Sigmoid colon (tissue), 7 donors: ENCODE measurements around the gene EIF4ENIF1. TPM values are rescaled to one million over a fixed set of nuclear protein-coding genes. Genes with fewer than 3 reads are reported as not detected.
"Not testable (repeated sequence)": the region's sequence is repeated elsewhere in the genome, so short reads cannot be mapped to it uniquely, and the experiment has no call there.

Source experiments
- DNase-seq: peaks from one replicate; pipeline ENCODE4 v3.0.0-alpha.2; 2019
- H3K27ac ChIP-seq, 4 donors: fragments of 200-600 bp; sonication (generic); one replicate each; pipeline ENCODE4 v1.5.1; 2016 to 2019; ENCODE audit warnings: mild to moderate bottlenecking in 1 of 4
- H3K27me3 ChIP-seq, 3 donors: fragments of 200-600 bp; sonication (generic); one replicate each; pipeline ENCODE4 v1.5.1; 2019; ENCODE audit warnings: mild to moderate bottlenecking in 1 of 3
- H3K36me3 ChIP-seq, 4 donors: fragments of 200-600 bp; sonication (generic); one replicate each; pipeline ENCODE4 v1.5.1; 2016 to 2019
- H3K4me1 ChIP-seq, 4 donors: fragments of 200-600 bp; sonication (generic); one replicate each; pipeline ENCODE4 v1.5.1; 2017 to 2019
- H3K4me3 ChIP-seq, 4 donors: fragments of 200-600 bp; sonication (generic); one replicate each; pipeline ENCODE4 v1.5.1; 2017 to 2019; ENCODE audit warnings: mild to moderate bottlenecking in 2 of 4, moderate library complexity in 1 of 4
- H3K9me3 ChIP-seq, 4 donors: fragments of 200-600 bp in 3 of 4; sonication (generic) in 3 of 4; one replicate each; pipeline versions ENCODE4 v1.5.1 to v1.6.1; 2013 to 2019
- CTCF ChIP-seq, 4 experiments: fragments of 450-650 bp in 3 of 4; fragments of 200-600 bp in 1 of 4; IDR thresholded peaks; one replicate each; pipeline ENCODE4 v1.5.1; 2016 to 2019; ENCODE audit warnings: antibody characterized with exemption in 4 of 4, mild to moderate bottlenecking in 3 of 4, moderate library complexity in 2 of 4
- EP300 ChIP-seq, 4 donors: sonication (generic); formaldehyde crosslinking; IDR thresholded peaks; one replicate each; pipeline ENCODE4 v1.6.1; 2017; ENCODE audit warnings: antibody characterized with exemption in 4 of 4
- POLR2A ChIP-seq, 2 donors: fragments of 450-650 bp; IDR thresholded peaks; one replicate each; pipeline ENCODE4 v1.6.1; 2016; ENCODE audit warnings: antibody characterized with exemption in 2 of 2, mild to moderate bottlenecking in 2 of 2, moderate library complexity in 2 of 2
- POLR2AphosphoS5 ChIP-seq, 4 donors: sonication (generic); formaldehyde crosslinking; IDR thresholded peaks; one replicate each; pipeline ENCODE4 v1.6.1; 2017; ENCODE audit warnings: antibody characterized with exemption in 4 of 4
- WGBS, 2 donors: extraction: QIAGEN DNeasy Blood & Tissue Kit; methylation state at CpG; one replicate each; pipeline ENCODE4 v1.1.7; 2013; 5-methylcytosine and 5-hydroxymethylcytosine counted together
- intact Hi-C: fragments of 100-400 bp; cut with DNase I; formaldehyde crosslinking; loops from one replicate; pipeline ENCODE4 v1.15.1; 2023
- polyA plus RNA-seq, 3 donors: library from polyadenylated mRNA; stranded (reverse); fragments of 200-250 nt; gene quantifications; one replicate each; pipeline ENCODE4 v1.2.3, GENCODE V29; 2013
- total RNA-seq, 4 donors: library from RNA; depleted of rRNA; stranded (reverse); fragments of >200 nt; gene quantifications; one replicate each; pipeline ENCODE4 v1.1.0, GENCODE V29; 2016
- donor health status: healthy with polysubstance abuse.
- donor health status: Bipolar disorder and iron deficiency.
- donor health status: healthy.

The EIF4ENIF1 gene
- total and polyA plus RNA-seq, 7 donors = 5.5 to 23.8 (median 16.6) TPM

GRCh38 chr22:31509061-31509762 lies 19.6 kb upstream of the EIF4ENIF1 start:
- no peaks in the 10 kb centered on the region for H3K27me3 ChIP-seq
- H3K4me3 ChIP-seq = no peak overlapping the region
- 91 to 95% methylated on average over 6 of the region's 6 CpGs for WGBS, 2 donors
- H3K4me1 ChIP-seq = no peaks in the 10 kb centered on the region
- H3K27ac ChIP-seq = no peak overlapping the region
- TF ChIP-seq EP300 (IDR thresholded peaks at IDR 0.05) (no peak), POLR2A (IDR thresholded peaks at IDR 0.05) (no peak), POLR2AphosphoS5 (IDR thresholded peaks at IDR 0.05) (no peak), CTCF (IDR thresholded peaks at IDR 0.05) (no peak)
- no peak for DNase-seq
- no peaks in the 10 kb centered on the region for H3K9me3 ChIP-seq
- H3K36me3 ChIP-seq = peaks cover 0 to 5% (median 0%) of the 10 kb centered on the region in 4 donors
- intact Hi-C loops = no loop called here

- H3K36me3 ChIP-seq = peaks cover 0 to 5% (median 0%) of the 10 kb centered on the region in 4 donors
- TF ChIP-seq CTCF (IDR thresholded peaks at IDR 0.05) (no peak), POLR2A (IDR thresholded peaks at IDR 0.05) (no peak), POLR2AphosphoS5 (IDR thresholded peaks at IDR 0.05) (no peak), EP300 (IDR thresholded peaks at IDR 0.05) (no peak)
- H3K27me3 ChIP-seq = no peaks in the 10 kb centered on the region
- H3K27ac ChIP-seq = no peak overlapping the region
- no peak for DNase-seq
- intact Hi-C loops = no loop called here
- H3K4me3 ChIP-seq = no peak overlapping the region
- no peaks in the 10 kb centered on the region for H3K4me1 ChIP-seq
- WGBS, 2 donors = 93 to 95% methylated on average over 4 of the region's 4 CpGs
- H3K9me3 ChIP-seq = no peaks in the 10 kb centered on the region
These were observed 18.9 kb upstream of the EIF4ENIF1 start for GRCh38 chr22:31508536-31508935.

- H3K9me3 ChIP-seq, DNase-seq, H3K27me3 ChIP-seq, H3K27ac ChIP-seq, H3K4me3 ChIP-seq, intact Hi-C loops, H3K4me1 ChIP-seq, H3K36me3 ChIP-seq: not testable (repeated sequence)
These were observed 17.9 kb upstream of the EIF4ENIF1 start for GRCh38 chr22:31507517-31507916.

GRCh38 chr22:31504282-31504681 lies 14.6 kb upstream of the EIF4ENIF1 start:
- Histone ChIP-seq H3K4me1 (no peaks in the 10 kb centered on the region), H3K4me3 (no peak overlapping the region), H3K36me3 (peaks cover 0 to 5% (median 0%) of the 10 kb centered on the region in 4 donors), H3K27me3 (no peaks in the 10 kb centered on the region), H3K9me3 (no peaks in the 10 kb centered on the region), H3K27ac (no peak overlapping the region)
- TF ChIP-seq EP300 (IDR thresholded peaks at IDR 0.05) (no peak), POLR2A (IDR thresholded peaks at IDR 0.05) (no peak), CTCF (IDR thresholded peaks at IDR 0.05) (no peak), POLR2AphosphoS5 (IDR thresholded peaks at IDR 0.05) (no peak)
- no peak for DNase-seq
- intact Hi-C loops = no loop called here
- 92 to 93% methylated on average over 4 of the region's 4 CpGs for WGBS, 2 donors

GRCh38 chr22:31503211-31503964 lies 13.7 kb upstream of the EIF4ENIF1 start:
- no peak overlapping the region for H3K4me3 ChIP-seq
- no peaks in the 10 kb centered on the region for H3K4me1 ChIP-seq
- no peaks in the 10 kb centered on the region for H3K9me3 ChIP-seq
- intact Hi-C loops = no loop called here
- TF ChIP-seq POLR2AphosphoS5 (IDR thresholded peaks at IDR 0.05) = no peak
- TF ChIP-seq CTCF (IDR thresholded peaks at IDR 0.05) = no peak
- TF ChIP-seq EP300 (IDR thresholded peaks at IDR 0.05) = no peak
- no peaks in the 10 kb centered on the region for H3K36me3 ChIP-seq
- no peak overlapping the region for H3K27ac ChIP-seq
- WGBS, 2 donors = 93 to 96% methylated on average over 14 of the region's 14 CpGs
- no peaks in the 10 kb centered on the region for H3K27me3 ChIP-seq
- no peak for DNase-seq
